Measurements from ENCODE around the gene SMIM23. TPM values are rescaled to one million over a fixed set of nuclear protein-coding genes. Genes with fewer than 3 reads are reported as not detected.

The SMIM23 gene
- total RNA-seq, 1 experiment from 2014 or later, result not detected

DNA sequence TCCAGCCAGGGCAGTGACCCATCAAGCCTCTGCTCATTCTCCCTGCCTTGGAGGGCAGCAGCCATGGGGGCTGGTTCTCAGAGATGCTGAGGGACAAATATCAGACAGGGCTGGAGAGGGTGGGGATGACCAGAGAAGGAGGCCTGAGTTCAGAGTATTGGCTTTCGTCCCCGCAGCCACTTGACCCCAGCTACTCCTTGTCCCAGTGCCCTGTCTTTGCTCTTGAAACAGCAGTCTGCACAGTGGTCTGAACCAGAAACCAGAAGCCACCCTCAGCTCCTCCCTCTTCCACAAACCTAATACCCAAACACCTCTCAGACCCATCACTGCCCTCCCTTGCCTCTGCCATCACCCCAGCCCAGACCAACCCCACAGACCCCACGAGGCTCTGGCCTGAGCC, 36.3 kb upstream of the SMIM23 start:
- no peaks in the 10 kb centered on the region for H3K36me3 ChIP-seq (ENCODE audit: control insufficient read depth, insufficient read depth, low read length)
- POLR2A ChIA-PET, result no interaction called here
- no TSS peak for BruUV-seq (replicated peaks)
- TF ChIP-seq SIN3A (IDR thresholded peaks at IDR 0.05; ENCODE audit: borderline replicate concordance, insufficient read depth, low read depth, low read length) (no peak), POLR2AphosphoS5 (IDR thresholded peaks at IDR 0.05; ENCODE audit: low read depth, low read length) (no peak), TCF7L2 (IDR thresholded peaks at IDR 0.05; ENCODE audit: low read depth, low read length) (no peak)
- TF ChIP-seq, protein P1, sequence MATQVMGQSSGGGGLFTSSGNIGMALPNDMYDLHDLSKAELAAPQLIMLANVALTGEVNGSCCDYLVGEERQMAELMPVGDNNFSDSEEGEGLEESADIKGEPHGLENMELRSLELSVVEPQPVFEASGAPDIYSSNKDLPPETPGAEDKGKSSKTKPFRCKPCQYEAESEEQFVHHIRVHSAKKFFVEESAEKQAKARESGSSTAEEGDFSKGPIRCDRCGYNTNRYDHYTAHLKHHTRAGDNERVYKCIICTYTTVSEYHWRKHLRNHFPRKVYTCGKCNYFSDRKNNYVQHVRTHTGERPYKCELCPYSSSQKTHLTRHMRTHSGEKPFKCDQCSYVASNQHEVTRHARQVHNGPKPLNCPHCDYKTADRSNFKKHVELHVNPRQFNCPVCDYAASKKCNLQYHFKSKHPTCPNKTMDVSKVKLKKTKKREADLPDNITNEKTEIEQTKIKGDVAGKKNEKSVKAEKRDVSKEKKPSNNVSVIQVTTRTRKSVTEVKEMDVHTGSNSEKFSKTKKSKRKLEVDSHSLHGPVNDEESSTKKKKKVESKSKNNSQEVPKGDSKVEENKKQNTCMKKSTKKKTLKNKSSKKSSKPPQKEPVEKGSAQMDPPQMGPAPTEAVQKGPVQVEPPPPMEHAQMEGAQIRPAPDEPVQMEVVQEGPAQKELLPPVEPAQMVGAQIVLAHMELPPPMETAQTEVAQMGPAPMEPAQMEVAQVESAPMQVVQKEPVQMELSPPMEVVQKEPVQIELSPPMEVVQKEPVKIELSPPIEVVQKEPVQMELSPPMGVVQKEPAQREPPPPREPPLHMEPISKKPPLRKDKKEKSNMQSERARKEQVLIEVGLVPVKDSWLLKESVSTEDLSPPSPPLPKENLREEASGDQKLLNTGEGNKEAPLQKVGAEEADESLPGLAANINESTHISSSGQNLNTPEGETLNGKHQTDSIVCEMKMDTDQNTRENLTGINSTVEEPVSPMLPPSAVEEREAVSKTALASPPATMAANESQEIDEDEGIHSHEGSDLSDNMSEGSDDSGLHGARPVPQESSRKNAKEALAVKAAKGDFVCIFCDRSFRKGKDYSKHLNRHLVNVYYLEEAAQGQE (IDR thresholded peaks at IDR 0.05; ENCODE audit: insufficient read depth in 1 of 2, low read depth in 2 of 2, low read length in 1 of 2), result no peak
- TF ChIP-seq, protein P2, sequence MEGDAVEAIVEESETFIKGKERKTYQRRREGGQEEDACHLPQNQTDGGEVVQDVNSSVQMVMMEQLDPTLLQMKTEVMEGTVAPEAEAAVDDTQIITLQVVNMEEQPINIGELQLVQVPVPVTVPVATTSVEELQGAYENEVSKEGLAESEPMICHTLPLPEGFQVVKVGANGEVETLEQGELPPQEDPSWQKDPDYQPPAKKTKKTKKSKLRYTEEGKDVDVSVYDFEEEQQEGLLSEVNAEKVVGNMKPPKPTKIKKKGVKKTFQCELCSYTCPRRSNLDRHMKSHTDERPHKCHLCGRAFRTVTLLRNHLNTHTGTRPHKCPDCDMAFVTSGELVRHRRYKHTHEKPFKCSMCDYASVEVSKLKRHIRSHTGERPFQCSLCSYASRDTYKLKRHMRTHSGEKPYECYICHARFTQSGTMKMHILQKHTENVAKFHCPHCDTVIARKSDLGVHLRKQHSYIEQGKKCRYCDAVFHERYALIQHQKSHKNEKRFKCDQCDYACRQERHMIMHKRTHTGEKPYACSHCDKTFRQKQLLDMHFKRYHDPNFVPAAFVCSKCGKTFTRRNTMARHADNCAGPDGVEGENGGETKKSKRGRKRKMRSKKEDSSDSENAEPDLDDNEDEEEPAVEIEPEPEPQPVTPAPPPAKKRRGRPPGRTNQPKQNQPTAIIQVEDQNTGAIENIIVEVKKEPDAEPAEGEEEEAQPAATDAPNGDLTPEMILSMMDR (IDR thresholded peaks at IDR 0.05), result no peak
- intact Hi-C loops (cut with micrococcal nuclease; ENCODE audit: unreplicated experiment), result no loop called here
- no peaks in the 10 kb centered on the region for H3K9me3 ChIP-seq (ENCODE audit: control insufficient read depth, insufficient read depth, low read depth, low read length)
- CTCF ChIA-PET, result no interaction called here
- ATAC-seq (0 out of 2 replicates have a peak, but pooled peaks have one; percentile 34), DNase-seq (ENCODE audit: low read depth, low spot score) (no peak)
- H3K4me1 ChIP-seq (ENCODE audit: control insufficient read depth, insufficient read depth, low read length), result no peaks in the 10 kb centered on the region
- in situ Hi-C loops (cut with HindIII; ENCODE audit: low pct_unique_long_range_greater_than_20kb, low sequenced_read_pairs), result no loop called here
- H3K27me3 ChIP-seq (ENCODE audit: control insufficient read depth, insufficient read depth, low read length), result no peaks in the 10 kb centered on the region
- H3K4me3 ChIP-seq (ENCODE audit: low read depth in 2 of 2, low read length in 2 of 2), result no peak overlapping the region
- no peak overlapping the region for H3K27ac ChIP-seq (ENCODE audit: low read length)

DNA sequence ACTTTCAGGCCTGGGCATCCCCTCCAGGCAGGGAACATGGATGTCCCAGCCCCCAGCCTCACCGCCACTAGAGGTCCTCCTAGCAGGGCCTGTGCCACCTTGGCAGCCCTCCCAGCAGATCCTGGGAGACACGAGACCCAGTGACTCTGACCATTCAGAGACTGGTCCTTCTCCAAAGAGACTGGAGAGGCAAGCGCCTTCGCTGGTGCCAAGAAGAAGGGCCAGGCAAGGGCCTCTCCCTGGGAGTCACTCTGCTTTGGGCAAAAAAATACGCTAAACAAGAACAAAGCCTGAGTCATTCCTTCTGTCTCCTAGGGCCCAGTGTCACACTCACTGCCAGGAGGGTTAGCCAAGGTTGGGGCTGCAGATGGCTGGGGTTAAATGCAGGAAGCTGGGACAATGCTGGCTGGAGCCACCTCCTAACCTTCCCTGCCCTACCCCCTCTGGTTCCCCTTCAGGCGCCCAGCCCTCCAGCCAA, 35.3 kb upstream of the SMIM23 start:
- ChIA-PET CTCF (no interaction called here), POLR2A (no interaction called here)
- ATAC-seq (peak; percentile 26; the same call in 1 of the 2 replicates), DNase-seq (ENCODE audit: low read depth, low spot score) (no peak)
- Histone ChIP-seq H3K4me3 (ENCODE audit: low read depth in 2 of 2, low read length in 2 of 2) (no peak overlapping the region), H3K4me1 (ENCODE audit: control insufficient read depth, insufficient read depth, low read length) (no peaks in the 10 kb centered on the region), H3K27ac (ENCODE audit: low read length) (no peak overlapping the region), H3K27me3 (ENCODE audit: control insufficient read depth, insufficient read depth, low read length) (no peaks in the 10 kb centered on the region), H3K36me3 (ENCODE audit: control insufficient read depth, insufficient read depth, low read length) (no peaks in the 10 kb centered on the region), H3K9me3 (ENCODE audit: control insufficient read depth, insufficient read depth, low read depth, low read length) (no peaks in the 10 kb centered on the region)
- in situ Hi-C loops (cut with HindIII; ENCODE audit: low pct_unique_long_range_greater_than_20kb, low sequenced_read_pairs), result no loop called here
- TF ChIP-seq TCF7L2 (IDR thresholded peaks at IDR 0.05; ENCODE audit: low read depth, low read length), result no peak
- no peak for TF ChIP-seq SIN3A (IDR thresholded peaks at IDR 0.05; ENCODE audit: borderline replicate concordance, insufficient read depth, low read depth, low read length)
- TF ChIP-seq, protein P2 (IDR thresholded peaks at IDR 0.05), result peak; percentile 32
- TF ChIP-seq, protein P1 (IDR thresholded peaks at IDR 0.05; ENCODE audit: insufficient read depth in 1 of 2, low read depth in 2 of 2, low read length in 1 of 2), result no peak
- TF ChIP-seq POLR2AphosphoS5 (IDR thresholded peaks at IDR 0.05; ENCODE audit: low read depth, low read length), result no peak
- intact Hi-C loops (cut with micrococcal nuclease; ENCODE audit: unreplicated experiment), result no loop called here
- BruUV-seq (replicated peaks), result no TSS peak
